ENCODE results near the gene NRARP. TPM values are rescaled to one million over a fixed set of nuclear protein-coding genes. Genes with fewer than 3 reads are reported as not detected.

The NRARP gene
- total RNA-seq, 1 experiment from 2014 or later, result 51.5 TPM

GRCh38 chr9:137313326-137313936 is 11.4 kb upstream of the NRARP start:
- H3K27me3 Mint-ChIP-seq (ENCODE audit: low read depth), result no peaks in the 10 kb centered on the region
- no peaks in the 10 kb centered on the region for H3K36me3 Mint-ChIP-seq
- ATAC-seq (no peak), DNase-seq (ENCODE audit: low spot score) (no peak)
- peaks cover 5% of the 10 kb centered on the region; the same call in 1 of the 2 replicates for H3K4me1 Mint-ChIP-seq
- POLR2A ChIA-PET, result no interaction called here
- H3K9me3 Mint-ChIP-seq, result no peaks in the 10 kb centered on the region
- no peak overlapping the region for H3K4me3 Mint-ChIP-seq
- CTCF ChIA-PET, result interaction anchor here (0.9 to 2.9 kb wide), 3 partner anchors 11 to 110 kb away, joined by 3 to 15 read pairs (median 3); partner anchors contain the start of genes EXD3, NOXA1 and NRARP
- TF ChIP-seq SMAD4 (CRISPR knock-in tag; IDR thresholded peaks at IDR 0.05) (no peak), PRRX2 (CRISPR knock-in tag; IDR thresholded peaks at IDR 0.05) (no peak), USF1 (CRISPR knock-in tag; IDR thresholded peaks at IDR 0.05) (no peak), SOX15 (CRISPR knock-in tag; IDR thresholded peaks at IDR 0.05) (no peak), JAZF1 (CRISPR knock-in tag; IDR thresholded peaks at IDR 0.05) (no peak), E2F1 (CRISPR knock-in tag; IDR thresholded peaks at IDR 0.05) (no peak), CDX4 (CRISPR knock-in tag; IDR thresholded peaks at IDR 0.05; ENCODE audit: borderline replicate concordance) (no peak)
- TF ChIP-seq, protein P1, sequence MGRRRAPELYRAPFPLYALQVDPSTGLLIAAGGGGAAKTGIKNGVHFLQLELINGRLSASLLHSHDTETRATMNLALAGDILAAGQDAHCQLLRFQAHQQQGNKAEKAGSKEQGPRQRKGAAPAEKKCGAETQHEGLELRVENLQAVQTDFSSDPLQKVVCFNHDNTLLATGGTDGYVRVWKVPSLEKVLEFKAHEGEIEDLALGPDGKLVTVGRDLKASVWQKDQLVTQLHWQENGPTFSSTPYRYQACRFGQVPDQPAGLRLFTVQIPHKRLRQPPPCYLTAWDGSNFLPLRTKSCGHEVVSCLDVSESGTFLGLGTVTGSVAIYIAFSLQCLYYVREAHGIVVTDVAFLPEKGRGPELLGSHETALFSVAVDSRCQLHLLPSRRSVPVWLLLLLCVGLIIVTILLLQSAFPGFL (CRISPR knock-in tag; IDR thresholded peaks at IDR 0.05; ENCODE audit: borderline replicate concordance), result no peak
- TF ChIP-seq, protein P2, sequence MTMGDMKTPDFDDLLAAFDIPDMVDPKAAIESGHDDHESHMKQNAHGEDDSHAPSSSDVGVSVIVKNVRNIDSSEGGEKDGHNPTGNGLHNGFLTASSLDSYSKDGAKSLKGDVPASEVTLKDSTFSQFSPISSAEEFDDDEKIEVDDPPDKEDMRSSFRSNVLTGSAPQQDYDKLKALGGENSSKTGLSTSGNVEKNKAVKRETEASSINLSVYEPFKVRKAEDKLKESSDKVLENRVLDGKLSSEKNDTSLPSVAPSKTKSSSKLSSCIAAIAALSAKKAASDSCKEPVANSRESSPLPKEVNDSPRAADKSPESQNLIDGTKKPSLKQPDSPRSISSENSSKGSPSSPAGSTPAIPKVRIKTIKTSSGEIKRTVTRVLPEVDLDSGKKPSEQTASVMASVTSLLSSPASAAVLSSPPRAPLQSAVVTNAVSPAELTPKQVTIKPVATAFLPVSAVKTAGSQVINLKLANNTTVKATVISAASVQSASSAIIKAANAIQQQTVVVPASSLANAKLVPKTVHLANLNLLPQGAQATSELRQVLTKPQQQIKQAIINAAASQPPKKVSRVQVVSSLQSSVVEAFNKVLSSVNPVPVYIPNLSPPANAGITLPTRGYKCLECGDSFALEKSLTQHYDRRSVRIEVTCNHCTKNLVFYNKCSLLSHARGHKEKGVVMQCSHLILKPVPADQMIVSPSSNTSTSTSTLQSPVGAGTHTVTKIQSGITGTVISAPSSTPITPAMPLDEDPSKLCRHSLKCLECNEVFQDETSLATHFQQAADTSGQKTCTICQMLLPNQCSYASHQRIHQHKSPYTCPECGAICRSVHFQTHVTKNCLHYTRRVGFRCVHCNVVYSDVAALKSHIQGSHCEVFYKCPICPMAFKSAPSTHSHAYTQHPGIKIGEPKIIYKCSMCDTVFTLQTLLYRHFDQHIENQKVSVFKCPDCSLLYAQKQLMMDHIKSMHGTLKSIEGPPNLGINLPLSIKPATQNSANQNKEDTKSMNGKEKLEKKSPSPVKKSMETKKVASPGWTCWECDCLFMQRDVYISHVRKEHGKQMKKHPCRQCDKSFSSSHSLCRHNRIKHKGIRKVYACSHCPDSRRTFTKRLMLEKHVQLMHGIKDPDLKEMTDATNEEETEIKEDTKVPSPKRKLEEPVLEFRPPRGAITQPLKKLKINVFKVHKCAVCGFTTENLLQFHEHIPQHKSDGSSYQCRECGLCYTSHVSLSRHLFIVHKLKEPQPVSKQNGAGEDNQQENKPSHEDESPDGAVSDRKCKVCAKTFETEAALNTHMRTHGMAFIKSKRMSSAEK (CRISPR knock-in tag; IDR thresholded peaks at IDR 0.05; ENCODE audit: borderline replicate concordance), result no peak
- TF ChIP-seq, protein P3, sequence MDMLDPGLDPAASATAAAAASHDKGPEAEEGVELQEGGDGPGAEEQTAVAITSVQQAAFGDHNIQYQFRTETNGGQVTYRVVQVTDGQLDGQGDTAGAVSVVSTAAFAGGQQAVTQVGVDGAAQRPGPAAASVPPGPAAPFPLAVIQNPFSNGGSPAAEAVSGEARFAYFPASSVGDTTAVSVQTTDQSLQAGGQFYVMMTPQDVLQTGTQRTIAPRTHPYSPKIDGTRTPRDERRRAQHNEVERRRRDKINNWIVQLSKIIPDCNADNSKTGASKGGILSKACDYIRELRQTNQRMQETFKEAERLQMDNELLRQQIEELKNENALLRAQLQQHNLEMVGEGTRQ (CRISPR knock-in tag; IDR thresholded peaks at IDR 0.05), result no peak
- H3K27ac Mint-ChIP-seq, result no peak overlapping the region

GRCh38 chr9:137312852-137313325 is 10.8 kb upstream of the NRARP start:
- Mint-ChIP-seq H3K27ac (no peak overlapping the region), H3K36me3 (no peaks in the 10 kb centered on the region)
- POLR2A ChIA-PET, result no interaction called here

More at GRCh38 chr9:137312852-137313325, 10.8 kb upstream of the NRARP start:
- DNase-seq (ENCODE audit: low spot score), result no peak
- TF ChIP-seq CBFB (CRISPR knock-in tag; IDR thresholded peaks at IDR 0.05; ENCODE audit: low read depth), result no peak
- TF ChIP-seq SMAD4 (CRISPR knock-in tag; IDR thresholded peaks at IDR 0.05), result no peak
- no peak for TF ChIP-seq ZNF219 (CRISPR knock-in tag; IDR thresholded peaks at IDR 0.05; ENCODE audit: borderline replicate concordance)
- no peak for TF ChIP-seq ATF1 (CRISPR knock-in tag; IDR thresholded peaks at IDR 0.05)
- TF ChIP-seq CDX4 (CRISPR knock-in tag; IDR thresholded peaks at IDR 0.05; ENCODE audit: borderline replicate concordance), result no peak
- TF ChIP-seq USF1 (CRISPR knock-in tag; IDR thresholded peaks at IDR 0.05), result no peak
- TF ChIP-seq ZNF138 (CRISPR knock-in tag; conservative IDR thresholded peaks at IDR 0.05), result no peak
- no peak for TF ChIP-seq ZNF232 (CRISPR knock-in tag; IDR thresholded peaks at IDR 0.05)
- TF ChIP-seq, protein P4, sequence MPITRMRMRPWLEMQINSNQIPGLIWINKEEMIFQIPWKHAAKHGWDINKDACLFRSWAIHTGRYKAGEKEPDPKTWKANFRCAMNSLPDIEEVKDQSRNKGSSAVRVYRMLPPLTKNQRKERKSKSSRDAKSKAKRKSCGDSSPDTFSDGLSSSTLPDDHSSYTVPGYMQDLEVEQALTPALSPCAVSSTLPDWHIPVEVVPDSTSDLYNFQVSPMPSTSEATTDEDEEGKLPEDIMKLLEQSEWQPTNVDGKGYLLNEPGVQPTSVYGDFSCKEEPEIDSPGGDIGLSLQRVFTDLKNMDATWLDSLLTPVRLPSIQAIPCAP (CRISPR knock-in tag; IDR thresholded peaks at IDR 0.05), result no peak
- TF ChIP-seq JAZF1 (CRISPR knock-in tag; IDR thresholded peaks at IDR 0.05), result no peak
- no peak for TF ChIP-seq STAT6 (CRISPR knock-in tag; conservative IDR thresholded peaks at IDR 0.05; ENCODE audit: low read depth)
- H3K4me1 Mint-ChIP-seq, result peaks cover 5% of the 10 kb centered on the region; the same call in 1 of the 2 replicates
- no peaks in the 10 kb centered on the region for H3K27me3 Mint-ChIP-seq (ENCODE audit: low read depth)
- CTCF ChIA-PET, result interaction anchor here (0.9 to 2.9 kb wide), 3 partner anchors 10 to 110 kb away, joined by 3 to 15 read pairs (median 3); partner anchors contain the start of genes EXD3, NOXA1 and NRARP
- no peak for ATAC-seq
- H3K4me3 Mint-ChIP-seq, result no peak overlapping the region
- H3K9me3 Mint-ChIP-seq, result no peaks in the 10 kb centered on the region

Data from WTC11 (cell line).